SK-N-MC (cell line): Measurements from ENCODE around the gene PMFBP1.

Experiments used
- DNase-seq: peaks from one replicate; pipeline ENCODE4 v3.0.0-alpha.2; 2011; ENCODE audit warnings: low read depth, low spot score
- H3K27ac ChIP-seq: fragments of 200-600 bp; sonication (generic); 2 replicates; pipeline ENCODE4 v1.5.1; 2016; ENCODE audit warnings: mixed run types
- H3K36me3 ChIP-seq: fragments of 200-600 bp; sonication (generic); 2 replicates; pipeline ENCODE4 v1.6.1; 2017; ENCODE audit warnings: antibody characterized with exemption, low read length, mixed read lengths; ENCODE audit not compliant: insufficient read depth
- H3K4me3 ChIP-seq: fragments of 200-600 bp; sonication (generic); 2 replicates; pipeline ENCODE4 v1.5.1; 2016
- H3K9ac ChIP-seq: fragments of 200-600 bp; sonication (generic); 2 replicates; pipeline ENCODE4 v1.8.0; 2017; ENCODE audit warnings: mixed run types, mixed read lengths; ENCODE audit not compliant: insufficient read length
- H3K9me3 ChIP-seq: fragments of 200-600 bp; sonication (generic); 2 replicates; pipeline ENCODE4 v1.6.1; 2017; ENCODE audit warnings: low read depth, mild to moderate bottlenecking, antibody characterized with exemption, low read length, moderate library complexity, mixed read lengths
- EZH2 ChIP-seq: fragments of 200-600 bp; sonication (generic); IDR thresholded peaks from one replicate; pipeline ENCODE4 v1.6.1; 2017; ENCODE audit warnings: antibody characterized with exemption
- FOXP2 ChIP-seq: optimal IDR thresholded peaks from 2 replicates; pipeline ENCODE3; 2011; ENCODE audit warnings: mild to moderate bottlenecking, moderate library complexity; ENCODE audit not compliant: insufficient read depth; ENCODE audit errors: extremely low read length, control extremely low read depth
- POLR2AphosphoS5 ChIP-seq: IDR thresholded peaks from 2 replicates; pipeline ENCODE4 v1.6.1; 2012; ENCODE audit warnings: mild to moderate bottlenecking, low read depth, low read length, borderline replicate concordance

PMFBP1 gene

GRCh38 chr16:72111657-72112451, 60.1 kb downstream of the PMFBP1 start:
- peaks cover 21% of the 10 kb centered on the region; the same call in 1 of the 2 replicates for H3K36me3 ChIP-seq
- no peak overlapping the region for H3K27ac ChIP-seq
- DNase-seq: no peak
- H3K9me3 ChIP-seq: no peaks in the 10 kb centered on the region
- TF ChIP-seq EZH2 (no peak), POLR2AphosphoS5 (no peak)
- H3K9ac ChIP-seq: no peak overlapping the region
- H3K4me3 ChIP-seq: no peak overlapping the region

GRCh38 chr16:72110662-72111615, 61.0 kb downstream of the PMFBP1 start:
- Histone ChIP-seq H3K4me3 (no peak overlapping the region), H3K36me3 (peaks cover 23% of the 10 kb centered on the region; the same call in 1 of the 2 replicates), H3K9ac (no peak overlapping the region), H3K27ac (no peak overlapping the region), H3K9me3 (no peaks in the 10 kb centered on the region)
- no peak for TF ChIP-seq POLR2AphosphoS5
- no peak for TF ChIP-seq FOXP2
- DNase-seq: no peak

GRCh38 chr16:72109966-72110530, 61.9 kb downstream of the PMFBP1 start:
- H3K9me3 ChIP-seq: no peaks in the 10 kb centered on the region
- H3K4me3 ChIP-seq: no peak overlapping the region
- H3K36me3 ChIP-seq: peaks cover 32% of the 10 kb centered on the region; the same call in 1 of the 2 replicates
- DNase-seq: no peak
- TF ChIP-seq EZH2: no peak
- no peak overlapping the region for H3K27ac ChIP-seq
- no peak overlapping the region for H3K9ac ChIP-seq

- Histone ChIP-seq H3K36me3 (peaks cover 32% of the 10 kb centered on the region; the same call in 1 of the 2 replicates), H3K9ac (no peak overlapping the region), H3K9me3 (no peaks in the 10 kb centered on the region), H3K4me3 (no peak overlapping the region), H3K27ac (no peak overlapping the region)
- no peak for TF ChIP-seq POLR2AphosphoS5
- TF ChIP-seq FOXP2: no peak
- TF ChIP-seq EZH2: no peak
- DNase-seq: no peak
These were observed 62.7 kb downstream of the PMFBP1 start for GRCh38 chr16:72109300-72109699.

- TF ChIP-seq POLR2AphosphoS5: no peak
- TF ChIP-seq FOXP2: no peak
- no peak for TF ChIP-seq EZH2
- Histone ChIP-seq H3K9ac (no peak overlapping the region), H3K36me3 (peaks cover 32% of the 10 kb centered on the region; the same call in 1 of the 2 replicates), H3K4me3 (no peak overlapping the region), H3K27ac (no peak overlapping the region), H3K9me3 (no peaks in the 10 kb centered on the region)
- DNase-seq: no peak
These were observed 63.4 kb downstream of the PMFBP1 start for GRCh38 chr16:72108353-72109102.

GRCh38 chr16:72107371-72107770, 64.6 kb downstream of the PMFBP1 start:
- Histone ChIP-seq H3K4me3 (no peak overlapping the region), H3K36me3 (peaks cover 32% of the 10 kb centered on the region; the same call in 1 of the 2 replicates), H3K9ac (no peak overlapping the region), H3K9me3 (no peaks in the 10 kb centered on the region), H3K27ac (no peak overlapping the region)
- TF ChIP-seq FOXP2 (no peak), EZH2 (no peak), POLR2AphosphoS5 (no peak)
- DNase-seq: no peak

GRCh38 chr16:72105978-72106377, 66.0 kb downstream of the PMFBP1 start:
- TF ChIP-seq EZH2 (no peak), FOXP2 (no peak), POLR2AphosphoS5 (no peak)
- no peak overlapping the region for H3K4me3 ChIP-seq
- no peak overlapping the region for H3K27ac ChIP-seq
- H3K9ac ChIP-seq: no peak overlapping the region
- H3K9me3 ChIP-seq: no peaks in the 10 kb centered on the region
- H3K36me3 ChIP-seq: peaks cover 31% of the 10 kb centered on the region; the same call in 1 of the 2 replicates
- no peak for DNase-seq

- H3K36me3 ChIP-seq: peaks cover 29% of the 10 kb centered on the region; the same call in 1 of the 2 replicates
- DNase-seq: no peak
- TF ChIP-seq POLR2AphosphoS5 (no peak), FOXP2 (no peak), EZH2 (no peak)
- H3K9me3 ChIP-seq: no peaks in the 10 kb centered on the region
- no peak overlapping the region for H3K9ac ChIP-seq
- no peak overlapping the region for H3K4me3 ChIP-seq
- no peak overlapping the region for H3K27ac ChIP-seq
These were observed 67.0 kb downstream of the PMFBP1 start for GRCh38 chr16:72104905-72105304.
